GM18868 (cell line): ENCODE results near the gene C16orf74.

Experiments used
- ATAC-seq: cut with Tn5 transposase; IDR thresholded peaks from one replicate; pipeline ENCODE4 v1.9.1; 2021; ENCODE audit warnings: mild to moderate bottlenecking, moderate library complexity; ENCODE audit not compliant: unreplicated experiment

The C16orf74 gene

DNA sequence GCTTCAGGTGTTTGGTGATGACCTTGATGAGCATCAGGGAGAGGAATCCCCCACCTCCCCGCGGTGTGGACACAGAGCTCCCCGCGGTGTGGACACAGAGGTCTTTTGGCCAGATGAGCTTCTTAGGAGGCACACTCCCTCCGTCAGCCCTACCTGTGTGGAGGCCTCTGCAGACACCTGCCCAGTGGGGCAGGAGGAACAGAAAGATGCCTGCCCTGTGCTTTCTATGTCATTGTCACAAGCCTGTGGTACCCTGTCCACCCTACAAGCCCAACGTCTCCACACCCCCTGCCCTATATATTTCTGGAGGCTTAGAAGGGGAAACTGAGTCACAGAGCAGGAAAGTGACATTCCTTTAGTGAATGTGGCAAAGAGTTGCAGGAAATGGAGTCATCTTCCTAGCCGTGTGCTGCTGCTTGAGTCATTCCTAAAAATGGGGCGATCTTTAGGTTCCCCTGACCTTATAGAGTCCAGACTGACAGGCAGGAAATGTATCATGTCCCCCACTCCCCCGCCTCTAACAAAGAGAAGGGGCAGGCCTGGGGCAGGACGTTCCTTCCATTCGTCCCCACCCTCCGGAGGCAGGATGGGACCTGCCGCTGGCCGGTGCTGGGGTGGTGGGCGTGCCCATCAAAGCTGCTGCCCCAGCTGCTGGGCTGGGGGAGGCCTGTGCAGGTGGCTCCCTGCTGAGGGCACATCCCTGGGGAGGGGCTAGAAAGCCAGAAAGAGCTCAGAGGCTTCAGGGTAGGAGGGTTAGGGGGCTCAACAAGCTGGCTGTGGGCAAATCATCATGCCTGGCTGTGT lies 1.0 kb upstream of the C16orf74 start:
- ATAC-seq: no peak

DNA sequence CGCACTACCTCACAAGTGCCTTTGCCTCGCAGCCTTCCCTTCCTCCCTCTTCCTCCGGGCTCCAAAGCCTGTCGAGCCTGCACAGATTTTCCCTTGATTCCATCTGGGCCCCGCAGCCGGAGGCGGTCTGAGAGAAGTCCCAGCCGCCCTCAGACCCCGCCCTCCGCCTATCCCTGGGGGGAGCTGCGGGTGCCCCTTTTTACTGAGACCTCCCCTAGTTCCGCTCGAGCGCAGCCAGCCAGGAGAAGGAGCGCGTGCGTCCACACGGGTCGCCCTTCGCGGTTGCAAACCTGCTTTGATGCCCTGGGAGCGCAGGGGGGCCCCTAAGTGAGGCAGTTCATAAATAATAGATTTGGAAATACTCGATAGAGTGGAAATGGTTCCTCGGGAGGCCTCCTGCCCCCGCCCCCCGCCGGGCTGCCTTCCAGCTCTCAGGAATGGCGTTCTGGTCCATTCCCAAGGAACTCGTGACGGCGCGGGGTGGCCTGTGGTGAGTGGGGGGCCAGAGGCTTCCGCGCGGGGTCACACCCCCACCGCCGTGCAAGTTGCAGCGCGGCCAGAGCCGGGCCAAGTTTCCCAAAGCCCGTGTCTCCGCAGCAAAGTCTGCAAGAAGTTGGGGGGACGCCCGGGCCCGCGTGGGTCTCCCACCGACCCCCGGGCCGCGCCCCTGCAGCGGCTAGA lies 610 bp downstream of the C16orf74 start:
- no peak for ATAC-seq

DNA sequence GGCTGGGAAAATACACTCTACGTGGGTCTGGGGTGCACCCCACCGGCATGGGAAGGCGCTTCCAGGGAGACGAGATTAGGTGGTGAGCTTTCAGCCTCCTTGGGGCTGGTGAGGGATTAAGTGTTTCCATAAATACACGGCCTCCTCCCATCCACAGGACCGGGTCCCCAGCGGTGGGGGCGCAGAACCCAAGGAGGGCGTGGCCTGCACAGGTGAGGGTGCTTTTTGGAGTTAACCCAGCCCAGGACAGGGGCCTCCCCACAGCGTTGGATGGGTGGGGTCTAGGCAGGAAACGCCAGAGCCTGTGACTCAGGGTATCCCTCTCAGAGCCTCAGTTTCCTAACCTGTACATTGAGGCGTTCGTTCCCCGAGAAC lies 1.1 kb downstream of the C16orf74 start:
- no peak for ATAC-seq

DNA sequence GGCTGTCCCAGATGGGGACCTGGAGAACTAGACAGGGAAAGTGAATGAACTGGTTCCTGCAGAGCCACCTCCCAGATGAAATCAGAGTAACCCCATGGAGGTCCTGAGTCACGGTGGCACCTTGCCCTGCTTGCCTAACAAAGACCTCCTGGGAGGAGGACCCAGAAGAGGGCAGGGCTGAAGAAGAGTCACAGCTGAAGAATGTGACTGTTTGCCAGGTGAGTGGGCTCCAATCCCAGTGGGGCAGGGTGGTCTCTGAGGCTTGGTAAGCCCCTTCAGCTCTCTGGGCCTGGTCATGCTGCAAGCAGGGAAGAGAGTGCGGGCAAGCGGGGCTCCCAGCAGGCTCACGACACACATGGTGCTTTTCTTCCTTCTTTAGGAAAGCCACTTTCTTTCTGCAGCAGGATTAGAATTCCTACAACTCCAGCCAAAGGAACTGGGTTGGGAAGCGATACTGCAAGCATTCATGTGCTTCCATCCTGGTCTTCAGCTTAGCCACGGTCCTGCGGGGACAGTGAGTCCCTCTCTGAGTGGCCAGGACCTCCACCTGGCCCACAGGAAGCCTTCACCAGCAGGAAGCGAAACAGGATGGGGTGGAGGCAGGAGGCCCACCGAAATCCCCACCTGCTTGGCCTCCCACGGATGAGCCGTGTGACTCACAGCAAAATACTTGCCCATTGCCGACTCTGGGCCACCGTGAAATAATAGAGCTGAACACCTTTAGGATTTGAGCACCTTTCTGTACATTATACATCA lies 4.3 kb downstream of the C16orf74 start:
- ATAC-seq: no peak

DNA sequence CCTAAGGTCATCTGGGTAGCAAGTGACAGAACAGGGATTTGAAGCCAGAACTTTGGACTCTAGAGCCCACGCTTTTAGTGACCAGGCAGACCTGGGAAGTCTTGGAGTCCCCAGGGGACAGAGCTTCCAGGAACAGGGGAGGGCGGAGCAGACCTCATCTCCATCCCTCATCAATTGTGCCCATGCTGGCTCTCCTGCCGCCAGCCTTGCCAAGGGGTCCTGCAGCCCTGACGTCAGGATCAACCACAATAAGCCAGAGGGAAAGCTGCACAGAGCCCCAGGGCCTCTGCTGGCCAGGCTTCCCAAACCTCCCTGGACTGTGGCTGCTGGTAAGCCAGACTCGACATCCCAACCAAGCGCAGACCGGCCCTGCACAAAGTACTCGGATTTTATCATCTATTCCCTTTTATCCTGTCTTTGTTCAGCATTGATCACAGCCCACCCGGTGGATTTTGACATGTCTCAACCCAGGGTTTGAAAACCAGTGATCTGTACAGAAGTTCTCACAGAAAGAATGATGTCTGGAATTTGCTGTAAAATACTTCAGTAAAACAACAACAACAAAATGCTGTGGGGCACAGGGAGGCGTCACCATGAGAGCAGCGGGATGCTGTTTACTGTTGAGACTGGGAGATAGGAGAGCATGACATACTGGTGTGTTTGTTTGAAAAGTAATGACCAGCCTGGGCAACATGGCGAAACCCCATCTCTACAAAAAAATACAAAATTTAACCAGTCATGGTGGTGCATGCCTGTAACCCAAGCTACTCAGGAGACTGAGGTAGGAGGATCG lies 11.8 kb downstream of the C16orf74 start:
- ATAC-seq: no peak

DNA sequence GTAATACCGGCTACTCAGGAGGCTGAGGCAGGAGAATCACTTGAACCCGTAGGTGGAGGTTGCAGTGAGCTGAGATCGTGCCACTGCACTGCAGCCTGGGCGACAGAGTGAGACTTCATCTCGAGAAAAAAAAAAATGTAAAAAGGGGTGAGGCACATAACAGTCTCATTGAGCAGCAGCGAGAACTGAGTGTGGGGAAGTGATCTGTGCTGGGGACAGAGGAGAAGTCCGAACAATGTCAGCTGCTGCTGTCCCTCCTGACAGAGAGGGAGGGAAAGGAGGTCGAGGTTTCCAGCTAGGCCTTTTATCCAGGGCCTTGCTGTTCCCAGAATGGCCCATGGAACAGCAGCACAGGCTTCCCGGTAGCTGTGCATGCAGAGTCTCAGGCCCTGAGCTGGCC lies 14.0 kb downstream of the C16orf74 start:
- ATAC-seq: no peak

DNA sequence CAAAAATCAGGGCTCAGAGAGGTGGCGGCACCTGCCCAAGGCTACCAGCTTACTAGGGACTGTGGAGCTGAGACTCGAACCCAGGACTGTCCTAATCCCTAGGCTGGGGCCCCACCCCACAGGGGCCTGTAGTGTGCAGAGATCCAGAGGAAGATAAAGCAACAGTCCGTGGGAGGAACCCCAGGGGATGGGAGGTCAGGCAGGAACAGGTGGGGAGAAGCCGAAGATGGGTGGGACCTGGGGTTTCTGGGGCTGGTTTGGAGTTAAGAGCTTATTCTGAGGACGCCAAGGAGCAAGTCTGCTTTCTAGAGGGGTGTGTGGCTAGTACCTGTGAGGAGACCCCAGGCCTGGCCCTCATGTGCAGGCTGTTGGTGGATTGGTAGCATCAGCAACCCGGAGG lies 14.9 kb downstream of the C16orf74 start:
- ATAC-seq: no peak

DNA sequence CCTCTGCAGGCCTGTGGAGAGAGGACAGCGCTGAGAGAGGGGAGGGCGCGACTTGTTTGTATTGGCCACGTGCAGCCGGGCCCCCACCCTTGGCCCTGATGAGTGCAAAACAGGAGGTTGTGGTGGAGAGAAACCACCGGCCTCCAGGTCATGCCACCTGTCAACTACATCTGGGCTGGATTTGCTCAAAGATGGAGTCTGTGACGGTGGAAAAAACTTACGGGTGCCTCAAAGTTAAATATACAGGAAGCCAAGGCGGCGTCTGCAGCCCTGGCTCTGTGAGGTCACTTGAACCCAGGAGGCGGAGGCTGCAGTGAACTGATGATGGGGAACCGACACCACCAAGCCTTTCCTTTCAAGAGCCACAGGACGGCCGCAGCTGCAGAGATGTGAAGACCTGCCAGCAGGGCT lies 15.7 kb downstream of the C16orf74 start:
- ATAC-seq: peak; percentile 75

DNA sequence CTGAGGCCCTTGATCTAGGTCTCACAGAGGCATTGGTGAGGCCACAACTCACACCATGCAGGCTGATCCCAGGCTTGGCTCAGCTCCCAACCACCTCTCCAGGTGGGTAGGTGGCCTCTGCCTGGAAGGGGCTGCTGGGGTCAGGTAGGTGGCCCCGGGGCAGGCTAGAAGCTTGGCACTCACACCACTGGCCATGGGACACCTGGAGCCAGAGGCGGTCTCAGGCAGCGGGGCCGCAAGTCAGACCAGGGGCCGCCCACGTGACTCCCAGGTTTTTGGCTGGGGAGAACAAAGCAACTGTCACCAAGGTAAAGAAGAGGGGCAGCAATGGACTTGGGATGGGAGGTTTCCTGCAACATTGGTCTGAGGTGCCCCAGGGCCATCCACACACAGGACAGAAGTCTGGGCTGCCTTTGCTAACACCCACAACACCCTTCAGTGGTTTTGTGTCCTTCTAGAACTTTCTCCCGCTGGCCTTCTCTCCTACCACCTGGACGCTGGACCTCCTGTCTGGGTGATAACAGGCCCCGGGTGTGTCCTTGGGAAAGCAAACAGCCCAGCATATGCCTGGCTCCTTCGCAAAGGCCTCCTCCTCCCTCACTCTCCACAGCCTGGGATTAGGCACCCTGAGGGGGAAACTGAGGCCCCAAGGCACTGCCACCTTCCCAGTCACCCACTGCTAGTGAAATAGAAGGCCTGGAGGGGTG lies 16.4 kb downstream of the C16orf74 start:
- ATAC-seq: no peak

DNA sequence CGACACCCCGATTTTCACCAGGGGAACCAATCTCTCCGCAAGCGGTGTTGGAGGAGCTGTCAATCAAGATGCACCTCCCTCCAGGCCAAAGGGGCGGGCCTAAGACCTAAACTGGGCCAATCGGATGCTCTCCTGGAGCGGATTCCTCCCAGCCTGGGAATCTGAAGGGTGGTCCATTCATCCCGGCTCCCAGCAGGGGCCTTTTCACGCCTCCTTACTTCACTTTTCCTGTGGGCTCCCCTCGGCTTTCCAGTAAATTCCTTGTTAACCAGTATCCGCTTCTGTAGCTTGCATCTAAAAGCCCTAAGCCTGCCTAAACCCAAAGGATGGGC lies 17.1 kb downstream of the C16orf74 start:
- ATAC-seq: no peak

DNA sequence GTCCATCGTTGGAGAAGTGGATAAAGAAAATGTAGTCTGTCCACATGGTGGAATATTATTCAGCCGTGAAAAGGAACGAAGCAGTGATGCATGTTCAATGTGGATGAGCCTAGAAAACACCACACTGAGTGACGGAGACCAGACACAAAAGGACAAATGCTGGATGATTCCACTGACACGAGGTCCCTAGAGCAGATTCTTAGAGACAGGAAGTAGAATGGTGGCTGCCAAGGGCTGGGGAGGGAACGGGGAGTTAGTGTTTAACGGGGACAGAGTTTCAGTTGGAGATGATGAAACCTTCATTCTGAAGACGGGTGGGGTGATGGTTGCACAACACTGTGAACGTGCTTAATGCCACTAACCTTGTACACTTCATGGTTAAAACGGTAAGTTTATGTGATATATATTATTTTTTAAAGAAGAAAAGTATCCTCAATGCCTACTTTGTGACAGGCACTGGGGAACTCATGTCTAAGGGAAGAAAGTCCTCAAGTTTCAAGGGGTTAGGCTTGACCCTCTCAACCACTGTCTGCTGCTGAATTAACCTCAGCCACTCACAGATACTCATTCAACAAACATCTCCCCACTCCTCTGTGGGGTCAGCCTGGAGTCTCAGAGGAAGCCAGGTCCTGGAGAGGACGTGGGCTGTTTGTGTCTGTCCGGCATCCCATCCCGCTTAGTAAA lies 17.6 kb downstream of the C16orf74 start:
- ATAC-seq: no peak

DNA sequence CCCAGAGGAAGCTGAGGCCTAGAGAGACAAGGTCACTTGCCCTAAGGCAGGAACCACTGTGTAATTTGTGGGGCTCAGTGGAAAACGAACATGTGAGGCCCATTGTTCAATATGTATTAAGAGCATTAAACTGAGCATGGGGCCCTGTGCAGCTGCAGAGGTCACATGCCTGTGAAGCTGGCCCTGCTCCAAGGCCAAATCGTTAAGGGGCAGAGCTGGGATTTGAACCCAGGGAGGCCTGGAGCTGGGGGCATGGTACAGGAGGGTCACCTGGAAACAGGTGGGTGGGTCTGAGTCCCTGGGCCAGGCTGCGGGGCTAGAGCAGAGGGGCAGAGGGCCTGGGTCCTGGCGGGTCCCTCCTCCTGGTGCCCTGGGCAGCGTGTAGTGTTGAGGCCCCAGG lies 19.7 kb downstream of the C16orf74 start:
- no peak for ATAC-seq

DNA sequence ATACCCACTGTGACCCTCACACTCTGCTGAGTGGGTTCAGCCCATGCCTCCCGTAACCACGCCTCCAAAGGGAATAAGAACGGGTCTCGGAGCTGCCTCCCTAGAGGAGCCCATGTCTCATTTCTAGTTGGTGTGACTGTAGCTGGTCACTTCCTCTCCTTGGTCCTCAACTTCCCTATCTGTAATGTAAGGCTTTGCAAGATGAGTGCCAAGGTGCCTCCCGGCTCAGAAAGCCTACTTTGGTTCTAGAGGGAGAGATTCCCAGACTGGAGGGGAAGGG lies 20.8 kb downstream of the C16orf74 start:
- ATAC-seq: no peak

DNA sequence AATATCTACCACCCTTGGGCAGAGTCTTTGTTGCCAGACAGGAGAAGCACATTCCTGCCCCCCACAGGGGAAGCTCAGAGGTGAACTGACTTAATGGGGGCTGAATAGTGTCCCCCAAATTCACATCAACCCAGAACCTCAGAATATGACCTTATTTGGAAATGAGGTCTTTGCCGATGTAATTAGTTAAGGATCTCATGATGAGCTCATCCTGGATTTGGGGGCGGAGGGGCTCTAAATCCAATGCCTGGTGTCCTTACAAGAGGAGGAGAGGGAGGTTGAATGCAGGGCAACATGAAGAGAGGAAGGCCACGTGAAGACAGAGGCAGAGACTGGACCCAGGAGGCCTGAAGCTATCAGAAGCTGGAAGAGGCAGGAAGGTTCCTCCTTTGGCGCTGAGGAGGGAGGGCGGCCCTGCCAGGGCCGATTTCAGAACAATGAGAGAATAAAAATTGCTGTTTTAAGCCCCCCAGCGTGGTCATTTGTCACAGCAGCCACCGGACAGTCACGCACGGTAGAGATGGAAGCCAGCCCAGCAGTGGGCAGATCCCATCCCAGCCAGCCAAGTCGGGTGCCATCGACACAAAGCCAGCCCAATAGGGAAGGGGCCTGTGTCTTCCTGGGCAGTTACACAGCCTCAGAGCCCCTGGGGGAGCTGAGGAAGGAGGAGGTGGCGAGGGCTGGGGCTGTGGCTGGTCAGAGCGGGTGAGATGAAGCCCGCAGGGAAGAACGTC lies 21.3 kb downstream of the C16orf74 start:
- ATAC-seq: no peak

DNA sequence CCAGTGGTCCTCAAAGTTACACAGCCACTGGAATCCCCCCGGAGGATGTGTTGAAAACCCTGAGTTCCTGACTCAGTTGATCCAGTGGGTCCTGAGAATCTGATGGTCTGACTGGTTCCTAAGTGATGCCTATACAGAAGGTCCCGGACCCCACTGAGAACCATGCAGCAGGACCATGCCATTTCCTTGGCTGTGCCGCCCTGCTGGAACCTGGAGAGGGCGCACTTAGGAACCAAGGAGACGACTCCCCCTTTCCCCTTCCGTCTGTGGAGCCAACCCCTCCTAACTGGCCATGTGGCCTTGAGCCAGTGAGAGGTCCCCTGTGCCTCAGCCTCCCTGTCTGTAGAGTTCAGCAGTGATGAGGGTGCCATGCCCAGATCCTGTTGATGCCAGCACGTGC lies 22.0 kb downstream of the C16orf74 start:
- no peak for ATAC-seq

DNA sequence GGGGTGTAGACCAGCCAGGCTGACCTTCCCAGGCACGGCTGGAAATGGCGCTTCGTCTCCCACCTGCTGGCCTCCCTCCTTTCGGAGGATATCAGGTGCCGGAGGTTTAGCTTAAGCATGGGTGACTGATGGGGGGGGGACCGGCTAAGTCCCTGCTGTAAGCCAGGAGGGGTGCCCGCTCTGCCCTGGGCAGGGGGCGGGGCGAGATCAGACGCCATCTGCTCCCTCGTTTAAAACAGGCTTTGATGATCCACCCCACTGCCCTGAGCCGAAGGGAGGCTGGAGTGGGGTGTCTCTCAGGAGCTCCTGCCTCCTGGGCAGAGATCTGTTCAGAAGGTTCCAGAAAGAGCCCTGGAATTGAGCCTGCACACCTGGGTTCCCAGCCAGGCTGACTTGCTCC lies 26.0 kb downstream of the C16orf74 start:
- ATAC-seq: no peak

DNA sequence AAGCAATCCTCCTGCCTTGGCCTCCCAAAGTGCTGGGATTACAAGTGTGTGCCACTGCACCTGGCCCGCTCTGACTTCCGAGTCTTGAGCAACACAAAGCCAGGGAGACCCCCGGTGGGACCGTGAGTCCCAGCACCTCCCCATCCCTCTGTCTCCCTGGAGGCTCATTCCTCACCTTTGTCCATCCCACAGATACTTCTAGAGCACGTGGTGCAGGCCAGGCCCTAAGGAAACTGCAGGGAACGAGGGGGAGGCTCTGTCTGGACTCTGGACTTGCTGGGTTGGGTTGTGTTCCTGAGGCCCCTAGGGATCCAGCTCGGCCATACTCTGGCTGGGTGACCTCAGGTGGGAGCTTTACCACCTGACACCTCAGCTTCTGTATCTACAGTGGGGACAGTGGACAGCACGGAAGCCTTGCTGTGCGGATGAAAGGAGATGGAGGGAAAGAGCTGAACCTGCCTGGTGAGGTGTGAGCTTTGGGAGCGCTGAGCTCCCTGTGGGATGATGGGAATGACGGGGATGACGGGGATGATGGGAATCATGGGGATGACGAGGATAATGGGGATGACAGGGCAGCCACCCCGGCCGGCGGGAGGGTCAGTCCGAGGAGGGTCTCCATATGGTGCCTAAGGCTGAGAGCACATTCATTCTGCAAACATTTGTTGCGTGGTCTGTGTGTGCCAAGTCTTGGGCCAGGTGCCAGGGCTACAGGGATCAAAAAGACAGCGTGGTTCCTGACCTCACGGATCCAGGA lies 26.6 kb downstream of the C16orf74 start:
- no peak for ATAC-seq

DNA sequence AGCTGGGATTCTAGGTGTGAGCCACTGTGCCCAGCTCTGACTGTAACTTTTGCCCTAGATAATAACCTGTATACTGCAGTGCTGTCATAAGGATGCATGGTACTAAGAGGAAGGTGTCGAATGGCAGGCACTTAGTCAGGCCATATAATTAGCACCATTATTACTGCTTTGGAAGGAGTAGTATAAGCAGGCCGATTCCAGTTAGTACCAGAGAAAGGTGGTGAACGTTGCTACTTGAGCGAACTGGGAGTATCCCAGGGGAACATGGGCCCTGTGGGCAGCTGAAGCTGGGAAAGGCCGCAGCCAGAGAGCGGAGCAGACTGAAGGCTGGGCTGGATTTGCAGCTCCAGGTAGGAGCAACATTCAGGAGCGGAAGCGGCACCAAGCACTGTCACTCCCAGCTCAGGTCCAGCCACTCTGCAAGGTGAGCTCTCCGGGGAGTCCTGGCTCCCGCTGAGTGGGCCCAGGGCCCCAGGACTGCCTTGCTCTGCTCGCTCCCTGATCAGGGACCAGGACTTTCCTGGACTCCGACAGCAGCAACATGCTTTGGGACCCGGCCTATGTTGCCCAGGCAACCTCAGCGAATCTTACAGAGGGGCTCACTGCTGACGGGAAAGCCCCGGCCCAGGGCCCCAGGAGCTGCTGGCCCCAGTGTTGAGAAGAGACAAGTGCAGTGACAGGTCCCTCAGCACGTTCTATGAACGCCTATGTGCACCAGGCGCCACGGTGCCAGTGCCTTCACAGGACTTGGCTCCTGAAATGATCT lies 28.6 kb downstream of the C16orf74 start:
- ATAC-seq: no peak
